ENCODE results near the gene MRPL23. TPM values are rescaled to one million over a fixed set of nuclear protein-coding genes. Genes with fewer than 3 reads are reported as not detected.

The MRPL23 gene
- total and polyA plus RNA-seq, 2 of the 8 experiments (the other 6 are each of a cell fraction or from before 2014, with no cell fraction given), result 86.4 to 244 TPM

- H3K27me3 ChIP-seq (replicated peaks in 1 of 4; ENCODE audit: control insufficient read depth in 3 of 4, extremely low read depth in 1 of 4, insufficient read depth in 3 of 4, low read length in 3 of 4), result no peaks in the 10 kb centered on the region
- no peak overlapping the region for H2BK5ac ChIP-seq (ENCODE audit: low read depth, low read length)
- no peak overlapping the region for H3K14ac ChIP-seq (ENCODE audit: insufficient read length)
- no peaks in the 10 kb centered on the region for H3K79me2 ChIP-seq (ENCODE audit: control insufficient read depth in 1 of 2, insufficient read depth in 2 of 2, low read length in 2 of 2)
- no peak overlapping the region for H4K91ac ChIP-seq (replicated peaks; ENCODE audit: insufficient read length, low read length)
- no peak overlapping the region for H3K9ac ChIP-seq (replicated peaks in 1 of 4; ENCODE audit: extremely low read depth in 1 of 4, low read depth in 3 of 4, low read length in 3 of 4)
- TF ChIP-seq ATF2 (IDR thresholded peaks at IDR 0.05; ENCODE audit: low read length) (no peak), PHF8 (conservative IDR thresholded peaks at IDR 0.05; ENCODE audit: low read depth, low read length) (no peak), CTBP2 (IDR thresholded peaks at IDR 0.05; ENCODE audit: borderline replicate concordance, insufficient read depth, insufficient read length, low read length) (no peak), MAX (IDR thresholded peaks at IDR 0.05) (no peak), SP4 (IDR thresholded peaks at IDR 0.05; ENCODE audit: low read length) (no peak), CHD1 (IDR thresholded peaks at IDR 0.05; ENCODE audit: low read depth, low read length) (no peak), CBX8 (IDR thresholded peaks at IDR 0.05; ENCODE audit: borderline replicate concordance, low read depth, low read length) (no peak), ZNF274 (IDR thresholded peaks at IDR 0.05; ENCODE audit: borderline replicate concordance, extremely low read depth, low read length) (no peak)
- no peak overlapping the region for H2BK20ac ChIP-seq (ENCODE audit: low read length)
- FAIRE-seq, result no peak
- WGBS, 2 experiments (ENCODE audit: extremely low coverage in 1 of 2, insufficient coverage in 1 of 2, insufficient read length in 1 of 2, insufficient replicate concordance in 2 of 2, low coverage in 1 of 2, low lambda C conversion rate in 2 of 2, missing lambda C conversion rate in 1 of 2), result no CpG with 5 or more reads among the region's 28 CpGs
- H3K79me1 ChIP-seq (ENCODE audit: low read depth, low read length), result no peaks in the 10 kb centered on the region
- no peak overlapping the region for H3K18ac ChIP-seq (ENCODE audit: extremely low read depth, low read length)
- H4K8ac ChIP-seq (ENCODE audit: extremely low read depth, insufficient read depth, low read length), result no peak overlapping the region
- no peak overlapping the region for H3K23ac ChIP-seq (ENCODE audit: insufficient read length)
- no peak overlapping the region for H2BK120ac ChIP-seq (replicated peaks; ENCODE audit: low read depth, low read length)
- no peak overlapping the region for H3K4me2 ChIP-seq (ENCODE audit: insufficient read depth in 1 of 2, low read depth in 2 of 2, low read length in 2 of 2)
- no peak overlapping the region for H3K27ac ChIP-seq (ENCODE audit: low read depth, low read length)
- H3K4ac ChIP-seq (replicated peaks; ENCODE audit: insufficient read length, low read depth, low read length), result no peak overlapping the region
- H3K36me3 ChIP-seq (ENCODE audit: control insufficient read depth in 2 of 4, insufficient read depth in 4 of 4, low read length in 3 of 4), result no peaks in the 10 kb centered on the region
- no peak overlapping the region for H2AK5ac ChIP-seq (ENCODE audit: low read depth, low read length)
- no peak for DNase-seq (ENCODE audit: low read depth in 1 of 2, low spot score in 2 of 2)
- no peak overlapping the region for H2BK15ac ChIP-seq (ENCODE audit: low read length)
- ChIA-PET POLR2A (ENCODE audit: partially characterized antibody) (no interaction called here), CTCF (ENCODE audit: partially characterized antibody) (interaction anchor here (0.8 to 3.8 kb wide), 5 partner anchors 29 to 164 kb away, joined by 3 to 23 read pairs (median 3); no protein-coding TSS in a partner anchor)
- H3K56ac ChIP-seq (replicated peaks; ENCODE audit: insufficient read length, low read depth, low read length), result no peak overlapping the region
- no peak overlapping the region for H3K4me3 ChIP-seq (ENCODE audit: extremely low read depth in 1 of 4, insufficient read depth in 2 of 4, low read depth in 3 of 4, low read length in 4 of 4)
- no peak overlapping the region for H2AFZ ChIP-seq (ENCODE audit: low read length)
- no peak overlapping the region for H4K5ac ChIP-seq (ENCODE audit: insufficient read length, low read depth, low read length)
- H2BK12ac ChIP-seq (ENCODE audit: low read depth, low read length), result no peak overlapping the region
- H4K20me1 ChIP-seq (replicated peaks in 1 of 2; ENCODE audit: control insufficient read depth in 1 of 2, insufficient read depth in 2 of 2, low read length in 2 of 2), result no peaks in the 10 kb centered on the region
- H3K23me2 ChIP-seq (ENCODE audit: low read depth, low read length), result no peaks in the 10 kb centered on the region
- H3K9me3 ChIP-seq (ENCODE audit: insufficient read depth in 2 of 2, low read depth in 1 of 2, low read length in 1 of 2), result no peaks in the 10 kb centered on the region
- no peaks in the 10 kb centered on the region for H3K4me1 ChIP-seq (replicated peaks in 1 of 4; ENCODE audit: control insufficient read depth in 3 of 4, insufficient read depth in 4 of 4, low read length in 3 of 4)
These were observed 51.2 kb downstream of the MRPL23 start for GRCh38 chr11:1998290-1998689.

Data from H1 (cell line).